ENCODE measurements around the gene CTXN1.

DNA sequence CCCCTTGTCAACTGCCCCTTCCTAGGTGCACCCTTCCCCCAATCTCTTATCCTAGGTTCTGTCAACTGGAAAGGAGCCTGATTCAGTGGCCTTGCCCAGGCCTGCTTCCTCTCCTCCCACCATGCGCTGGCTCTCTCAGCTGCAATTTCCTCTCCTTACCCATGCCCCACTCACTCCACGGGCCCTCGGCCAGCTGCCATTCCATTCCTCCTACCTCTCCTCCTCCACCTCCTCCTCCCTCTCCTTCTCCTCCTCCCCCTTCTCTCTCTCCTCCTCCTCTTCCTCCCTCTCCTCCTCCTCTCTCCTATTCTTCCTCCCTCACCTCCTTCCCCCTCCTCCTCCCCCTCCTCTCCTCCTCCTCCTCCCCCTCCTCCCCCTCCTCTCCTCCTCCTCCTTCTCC lies 27.1 kb upstream of the CTXN1 start:
- TF ChIP-seq, protein P1, sequence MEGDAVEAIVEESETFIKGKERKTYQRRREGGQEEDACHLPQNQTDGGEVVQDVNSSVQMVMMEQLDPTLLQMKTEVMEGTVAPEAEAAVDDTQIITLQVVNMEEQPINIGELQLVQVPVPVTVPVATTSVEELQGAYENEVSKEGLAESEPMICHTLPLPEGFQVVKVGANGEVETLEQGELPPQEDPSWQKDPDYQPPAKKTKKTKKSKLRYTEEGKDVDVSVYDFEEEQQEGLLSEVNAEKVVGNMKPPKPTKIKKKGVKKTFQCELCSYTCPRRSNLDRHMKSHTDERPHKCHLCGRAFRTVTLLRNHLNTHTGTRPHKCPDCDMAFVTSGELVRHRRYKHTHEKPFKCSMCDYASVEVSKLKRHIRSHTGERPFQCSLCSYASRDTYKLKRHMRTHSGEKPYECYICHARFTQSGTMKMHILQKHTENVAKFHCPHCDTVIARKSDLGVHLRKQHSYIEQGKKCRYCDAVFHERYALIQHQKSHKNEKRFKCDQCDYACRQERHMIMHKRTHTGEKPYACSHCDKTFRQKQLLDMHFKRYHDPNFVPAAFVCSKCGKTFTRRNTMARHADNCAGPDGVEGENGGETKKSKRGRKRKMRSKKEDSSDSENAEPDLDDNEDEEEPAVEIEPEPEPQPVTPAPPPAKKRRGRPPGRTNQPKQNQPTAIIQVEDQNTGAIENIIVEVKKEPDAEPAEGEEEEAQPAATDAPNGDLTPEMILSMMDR (conservative IDR thresholded peaks at IDR 0.05; ENCODE audit: low read depth, low read length): no peak
- TF ChIP-seq POLR2A (IDR thresholded peaks at IDR 0.05; ENCODE audit: low read depth, low read length): no peak
- TF ChIP-seq SMC3 (IDR thresholded peaks at IDR 0.05; ENCODE audit: low read depth, low read length): no peak

Data from IMR-90 (cell line).